GM12878 (cell line): ENCODE results near the gene SSX2IP. TPM values are rescaled to one million over a fixed set of nuclear protein-coding genes. Genes with fewer than 3 reads are reported as not detected.

Source experiments
- ATAC-seq: fragments of 200-7000 bp; cut with Tn5 transposase; 3 replicates; pipeline ENCODE4 v1.9.1; 2020; ENCODE audit warnings: mild to moderate bottlenecking, moderate library complexity
- BruUV-seq: library from RNA; stranded (reverse); fragments of 400-500 nt; replicated peaks from 2 replicates; lab custom pipeline; 2021; lab: Mats Ljungman, UMichigan
- CTCF ChIA-PET: fragments of 300-600 bp; sonication (Branson Sonifier 250); formaldehyde crosslinking; extraction: SDS; loops from one replicate; lab custom pipeline; 2021; ENCODE audit warnings: inconsistent platforms; lab: Yijun Ruan, JAX
- POLR2A ChIA-PET: fragments of 350-600 bp; formaldehyde crosslinking; extraction: SDS; loops from one replicate; lab custom pipeline; 2021; ENCODE audit warnings: inconsistent platforms; lab: Charles Lee
- RAD21 ChIA-PET: fragments of 300-600 bp; sonication (Branson Sonifier 250); formaldehyde crosslinking; loops from one replicate; lab custom pipeline; 2023; ENCODE audit warnings: antibody characterized with exemption; ENCODE audit not compliant: unreplicated experiment; lab: Charles Lee
- SMC1A ChIA-PET: fragments of 300-600 bp; sonication (Branson Sonifier 250); formaldehyde crosslinking; loops from one replicate; lab custom pipeline; 2023; ENCODE audit not compliant: unreplicated experiment, uncharacterized antibody; lab: Charles Lee
- DNase-seq: peaks from one replicate; pipeline ENCODE4 v3.0.0-alpha.2; 2011; ENCODE audit warnings: low read depth, low spot score
- FAIRE-seq: peaks from 3 replicates; lab custom pipeline; 2011; peaks lifted over from hg19 to GRCh38; lab: Jason Lieb, UNC
- H2AFZ ChIP-seq: 2 replicates; pipeline ENCODE4 v1.6.0; 2011; ENCODE audit warnings: low read depth, low read length, control low read depth; ENCODE audit not compliant: control insufficient read depth
- H3K27ac ChIP-seq: 2 replicates; pipeline ENCODE4 v1.5.1; 2011; ENCODE audit warnings: control low read depth; ENCODE audit not compliant: control insufficient read depth, insufficient read depth
- H3K27me3 ChIP-seq, 2 experiments: replicated peaks in 1 of 2; 2 replicates each; pipeline versions ENCODE4 v1.6.0 to v1.6.1; 2011; ENCODE audit warnings: low read length in 1 of 2; ENCODE audit not compliant: control insufficient read depth in 2 of 2, insufficient read depth in 2 of 2
- H3K36me3 ChIP-seq, 2 experiments: 2 replicates each; pipeline ENCODE4 v1.5.1; 2011; ENCODE audit warnings: low read length in 1 of 2; ENCODE audit not compliant: control insufficient read depth in 2 of 2, insufficient read depth in 2 of 2
- H3K4me1 ChIP-seq: 2 replicates; pipeline ENCODE4 v1.6.1; 2011; ENCODE audit warnings: mild to moderate bottlenecking, low read length, moderate library complexity, mixed read lengths; ENCODE audit not compliant: control insufficient read depth, insufficient read depth
- H3K4me2 ChIP-seq: 2 replicates; pipeline ENCODE4 v1.6.0; 2011; ENCODE audit warnings: control low read depth; ENCODE audit not compliant: control insufficient read depth, insufficient read depth
- H3K4me3 ChIP-seq: fragments of 200-600 bp; sonication (generic); 2 replicates; pipeline ENCODE4 v1.5.1; 2016
- H3K79me2 ChIP-seq: 2 replicates; pipeline ENCODE4 v1.6.0; 2011; ENCODE audit warnings: low read length; ENCODE audit not compliant: control insufficient read depth, insufficient read depth
- H3K9ac ChIP-seq: 2 replicates; pipeline ENCODE4 v1.8.0; 2011; ENCODE audit warnings: low read length, control low read depth, mixed read lengths; ENCODE audit not compliant: control insufficient read depth, insufficient read depth
- H3K9me3 ChIP-seq: replicated peaks from 3 replicates; pipeline ENCODE4 v1.5.1; 2011; ENCODE audit warnings: mild to moderate bottlenecking, low read length; ENCODE audit not compliant: control insufficient read depth, insufficient read depth
- H4K20me1 ChIP-seq: 2 replicates; pipeline ENCODE4 v1.6.0; 2011; ENCODE audit not compliant: control insufficient read depth, insufficient read depth
- EZH2 ChIP-seq: IDR thresholded peaks from 2 replicates; pipeline ENCODE4 v1.6.1; 2012; ENCODE audit warnings: low read depth, mild to moderate bottlenecking, control low read depth, inconsistent platforms, low read length, borderline replicate concordance; ENCODE audit not compliant: control insufficient read depth
- FOXK2 ChIP-seq: fragments of 450-650 bp; IDR thresholded peaks from 2 replicates; pipeline ENCODE4 v1.6.1; 2017; ENCODE audit warnings: mild to moderate bottlenecking, moderate library complexity
- HDAC2 ChIP-seq: fragments of 200-600 bp; sonication (generic); IDR thresholded peaks from 2 replicates; pipeline ENCODE4 v1.6.1; 2017
- HDGF ChIP-seq: fragments of 450-650 bp; IDR thresholded peaks from 2 replicates; pipeline ENCODE4 v1.6.1; 2016; ENCODE audit warnings: antibody characterized with exemption
- MTA3 ChIP-seq: IDR thresholded peaks from 2 replicates; pipeline ENCODE4 v1.6.1; 2012; ENCODE audit warnings: low read length, inconsistent platforms, borderline replicate concordance
- MYC ChIP-seq: IDR thresholded peaks from 2 replicates; pipeline ENCODE4 v1.6.1; 2011; ENCODE audit warnings: mild to moderate bottlenecking, low read length, moderate library complexity, inconsistent platforms; ENCODE audit not compliant: insufficient read depth, insufficient replicate concordance, insufficient read length, severe bottlenecking
- RAD21 ChIP-seq: IDR thresholded peaks from 2 replicates; pipeline ENCODE4 v1.6.1; 2011; ENCODE audit warnings: mild to moderate bottlenecking, low read depth, low read length, moderate library complexity; ENCODE audit not compliant: insufficient read depth
- RELA ChIP-seq: fragments of 450-650 bp; IDR thresholded peaks from 2 replicates; pipeline ENCODE4 v1.8.0; 2014; ENCODE audit warnings: borderline replicate concordance; ENCODE audit not compliant: partially characterized antibody
- RUNX3 ChIP-seq: IDR thresholded peaks from 2 replicates; pipeline ENCODE4 v1.6.1; 2012; ENCODE audit warnings: low read length, inconsistent platforms
- SMAD5 ChIP-seq: IDR thresholded peaks from 2 replicates; pipeline ENCODE4 v1.6.1; 2016; ENCODE audit warnings: antibody characterized with exemption, low read depth
- SPI1 ChIP-seq: IDR thresholded peaks from 2 replicates; pipeline ENCODE4 v1.6.1; 2011; ENCODE audit warnings: low read depth, mild to moderate bottlenecking, low read length, moderate library complexity, borderline replicate concordance; ENCODE audit not compliant: insufficient read depth
- TAF1 ChIP-seq: IDR thresholded peaks from 2 replicates; pipeline ENCODE4 v1.6.1; 2011; ENCODE audit warnings: mild to moderate bottlenecking, low read depth, low read length, borderline replicate concordance
- TCF3 ChIP-seq: IDR thresholded peaks from 2 replicates; pipeline ENCODE4 v1.6.1; 2012; ENCODE audit warnings: low read depth, mild to moderate bottlenecking, low read length, borderline replicate concordance; ENCODE audit not compliant: insufficient read depth
- YY1 ChIP-seq: IDR thresholded peaks from 2 replicates; pipeline ENCODE4 v1.6.1; 2011; ENCODE audit warnings: low read depth, mild to moderate bottlenecking, low read length
- WGBS: methylation state at CpG from one replicate; pipeline ENCODE4 v1.1.6; 2016; ENCODE audit warnings: low lambda C conversion rate; ENCODE audit not compliant: insufficient replicate concordance, insufficient coverage; ENCODE audit errors: missing lambda C conversion rate; 5-methylcytosine and 5-hydroxymethylcytosine counted together
- in situ Hi-C: fragments of 300-500 bp; cut with MboI; formaldehyde crosslinking; loops from 9 replicates; pipeline ENCODE4 v1.14.3; 2018; ENCODE audit warnings: mixed read lengths
- intact Hi-C: fragments of 100-400 bp; cut with micrococcal nuclease; formaldehyde crosslinking; loops from one replicate; pipeline ENCODE4 v1.14.2; 2022; ENCODE audit not compliant: unreplicated experiment
- polyA plus RNA-seq, 11 experiments: library from polyadenylated mRNA; depleted of rRNA in 4 of 11; unstranded in 6 of 11; stranded (reverse) in 5 of 11; fragments of >200 nt; fragmentation: Nextera tagmentation in 4 of 11; fragmentation: Illumina TruSeq in 1 of 11; extraction: Ambion mirVana in 4 of 11; extraction: Trizol in 1 of 11; gene quantifications; 1 replicate in 1 of 11; 2 replicates in 10 of 11; pipeline versions ENCODE4 v1.2.1 to v1.2.3, GENCODE V29; 2011 to 2016; ENCODE audit warnings: inconsistent platforms in 2 of 11, missing spikeins in 2 of 11, low read depth in 1 of 11
- total RNA-seq, 4 experiments: library from RNA; depleted of rRNA in 3 of 4; stranded (reverse); fragments of >200 nt in 3 of 4; fragmentation: Illumina TruSeq in 1 of 4; extraction: Trizol in 1 of 4; gene quantifications; 2 replicates each; pipeline versions ENCODE4 v1.2.1 to v1.2.3, GENCODE V29; 2013 to 2021

SSX2IP gene
- total and polyA plus RNA-seq, 10 of the 15 experiments (the other 5 are each of a cell fraction or from before 2014, with no cell fraction given), result 3.3 to 14.0 (median 10.4) TPM

DNA sequence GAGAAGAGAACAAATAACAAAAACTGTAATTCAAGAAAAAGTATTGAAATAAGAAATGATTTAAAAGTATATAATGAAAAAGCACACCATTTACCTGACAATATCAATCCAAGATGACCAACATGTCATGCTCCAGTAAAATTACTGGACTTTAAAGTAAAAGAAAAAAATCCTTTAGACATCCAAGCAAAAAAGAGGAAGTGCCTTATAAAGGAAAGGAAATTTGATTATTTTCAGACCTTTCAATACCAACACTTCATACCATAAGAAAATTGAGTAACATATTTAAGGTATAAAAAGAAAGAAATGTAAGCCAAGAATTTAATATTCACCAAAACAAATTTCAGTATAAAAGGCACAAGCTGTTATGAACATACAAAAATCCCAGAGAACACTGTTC, 46.2 kb upstream of the SSX2IP start:
- intact Hi-C loops, result no loop called here
- BruUV-seq, result no TSS peak
- Histone ChIP-seq H3K36me3 (no peaks in the 10 kb centered on the region), H3K9ac (no peak overlapping the region), H3K27ac (no peak overlapping the region), H3K79me2 (no peaks in the 10 kb centered on the region), H3K4me2 (no peak overlapping the region), H3K9me3 (no peaks in the 10 kb centered on the region), H2AFZ (no peak overlapping the region), H3K4me3 (no peak overlapping the region), H4K20me1 (no peaks in the 10 kb centered on the region), H3K27me3 (no peaks in the 10 kb centered on the region)
- no peak for ATAC-seq
- RAD21 ChIA-PET, result interaction anchor here (1.5 to 2.1 kb wide), 4 partner anchors 15 to 68 kb away, joined by 3 to 5 read pairs (median 4); no protein-coding TSS in a partner anchor
- DNase-seq, result no peak
- in situ Hi-C loops, result no loop called here
- SMC1A ChIA-PET, result interaction anchor here (0.7 to 4.2 kb wide), 8 partner anchors 10 to 288 kb away, joined by 3 to 20 read pairs (median 4); no protein-coding TSS in a partner anchor
- FAIRE-seq, result no peak
- TF ChIP-seq SPI1 (peak; percentile 15; the same call in 1 of the 2 replicates), MTA3 (no peak), HDGF (no peak), EZH2 (no peak)
- TF ChIP-seq, all 136 proteins: peak for 1
- ChIA-PET POLR2A (interaction anchor here (0.8 kb wide), 1 partner anchor 14 kb away, joined by 3 read pairs; no protein-coding TSS in a partner anchor), CTCF (interaction anchor here (1.4 to 1.5 kb wide), 2 partner anchors 10 to 17 kb away, joined by 4 to 6 read pairs; no protein-coding TSS in a partner anchor)
- no peaks in the 10 kb centered on the region for H3K4me1 ChIP-seq

GRCh38 chr1:84735483-84735882, 45.2 kb upstream of the SSX2IP start:
- Histone ChIP-seq H3K4me3 (no peak overlapping the region), H3K4me1 (no peaks in the 10 kb centered on the region), H4K20me1 (no peaks in the 10 kb centered on the region), H3K79me2 (no peaks in the 10 kb centered on the region), H3K36me3 (no peaks in the 10 kb centered on the region), H3K9ac (no peak overlapping the region), H3K9me3 (no peaks in the 10 kb centered on the region), H3K4me2 (no peak overlapping the region), H2AFZ (no peak overlapping the region), H3K27ac (no peak overlapping the region), H3K27me3 (no peaks in the 10 kb centered on the region)
- BruUV-seq, result no TSS peak
- DNase-seq (no peak), ATAC-seq (no peak), FAIRE-seq (no peak)
- POLR2A ChIA-PET, result interaction anchor here (0.8 kb wide), 1 partner anchor 13 kb away, joined by 3 read pairs; no protein-coding TSS in a partner anchor
- RAD21 ChIA-PET, result interaction anchor here (1.5 to 1.6 kb wide), 2 partner anchors 14 to 67 kb away, joined by 3 to 5 read pairs; no protein-coding TSS in a partner anchor
- CTCF ChIA-PET, result interaction anchor here (0.8 to 1.6 kb wide), 7 partner anchors 9 to 298 kb away, joined by 3 to 7 read pairs (median 4); no protein-coding TSS in a partner anchor
- SMC1A ChIA-PET, result interaction anchor here (0.5 to 4.2 kb wide), 10 partner anchors 9 to 67 kb away, joined by 3 to 20 read pairs (median 4); no protein-coding TSS in a partner anchor
- in situ Hi-C loops, result no loop called here
- intact Hi-C loops, result no loop called here
- 0% methylated on average over 1 of the region's 1 CpG for WGBS
- TF ChIP-seq RELA (no peak), RAD21 (no peak), MYC (no peak), RUNX3 (no peak), TCF3 (no peak), FOXK2 (no peak), YY1 (no peak), SMAD5 (no peak), HDAC2 (no peak), TAF1 (no peak)
